H1 (cell line): Measurements from ENCODE around the gene RNF41. TPM values are rescaled to one million over a fixed set of nuclear protein-coding genes. Genes with fewer than 3 reads are reported as not detected.

Experiments used
- CTCF ChIA-PET: fragments of 300-600 bp; sonication (Branson Sonifier 250); formaldehyde crosslinking; loops from one replicate; lab custom pipeline; 2021; ENCODE audit not compliant: partially characterized antibody; lab: Charles Lee
- POLR2A ChIA-PET: fragments of 300-600 bp; sonication (Branson Sonifier 250); formaldehyde crosslinking; loops from one replicate; lab custom pipeline; 2021; ENCODE audit warnings: inconsistent platforms; ENCODE audit not compliant: partially characterized antibody; lab: Charles Lee
- DNase-seq, 2 experiments: peaks; one replicate each; pipeline versions ENCODE4 v3.0.0 to v3.0.0-alpha.2; 2010 to 2022; ENCODE audit warnings: low spot score in 2 of 2, low read depth in 1 of 2, mixed read lengths in 1 of 2
- FAIRE-seq: peaks from 2 replicates; lab custom pipeline; 2011; peaks lifted over from hg19 to GRCh38; lab: Jason Lieb, UNC
- H2AFZ ChIP-seq: 2 replicates; pipeline ENCODE4 v1.8.1; 2012; ENCODE audit warnings: low read length, inconsistent platforms
- H2AK5ac ChIP-seq: 2 replicates; pipeline ENCODE4 v1.6.1; 2013; ENCODE audit warnings: low read depth, low read length
- H2BK120ac ChIP-seq: replicated peaks from 2 replicates; pipeline ENCODE3; 2013; ENCODE audit warnings: low read depth, low read length, inconsistent platforms
- H2BK12ac ChIP-seq: 2 replicates; pipeline ENCODE4 v1.6.1; 2013; ENCODE audit warnings: low read depth, low read length
- H2BK15ac ChIP-seq: 2 replicates; pipeline ENCODE4 v1.6.1; 2013; ENCODE audit warnings: low read length
- H2BK20ac ChIP-seq: 2 replicates; pipeline ENCODE4 v1.6.1; 2013; ENCODE audit warnings: low read length
- H2BK5ac ChIP-seq: 2 replicates; pipeline ENCODE4 v1.6.1; 2013; ENCODE audit warnings: low read depth, low read length
- H3K14ac ChIP-seq: 2 replicates; pipeline ENCODE4 v1.6.1; 2013; ENCODE audit warnings: inconsistent platforms; ENCODE audit not compliant: insufficient read length
- H3K18ac ChIP-seq: 2 replicates; pipeline ENCODE4 v1.6.1; 2013; ENCODE audit warnings: low read length; ENCODE audit errors: extremely low read depth
- H3K23ac ChIP-seq: 2 replicates; pipeline ENCODE4 v1.6.1; 2013; ENCODE audit warnings: inconsistent platforms; ENCODE audit not compliant: insufficient read length
- H3K23me2 ChIP-seq: 2 replicates; pipeline ENCODE4 v1.6.1; 2013; ENCODE audit warnings: low read depth, low read length
- H3K27ac ChIP-seq: 2 replicates; pipeline ENCODE4 v1.6.1; 2011; ENCODE audit warnings: low read depth, low read length, inconsistent platforms
- H3K27me3 ChIP-seq, 4 experiments: replicated peaks in 1 of 4; 1 replicate in 1 of 4; 2 replicates in 3 of 4; pipeline versions ENCODE4 v1.6.1 to v1.8.1; 2011 to 2013; ENCODE audit warnings: low read length in 3 of 4, mild to moderate bottlenecking in 3 of 4, inconsistent platforms in 2 of 4, mixed read lengths in 2 of 4, moderate library complexity in 1 of 4; ENCODE audit not compliant: control insufficient read depth in 3 of 4, insufficient read depth in 3 of 4; ENCODE audit errors: extremely low read depth in 1 of 4
- H3K36me3 ChIP-seq, 4 experiments: 2 replicates each; pipeline versions ENCODE4 v1.6.1 to v1.8.1; 2011 to 2013; ENCODE audit warnings: mild to moderate bottlenecking in 4 of 4, low read length in 3 of 4, moderate library complexity in 2 of 4, control low read depth in 1 of 4, inconsistent platforms in 1 of 4; ENCODE audit not compliant: insufficient read depth in 4 of 4, control insufficient read depth in 2 of 4
- H3K4ac ChIP-seq: replicated peaks from 2 replicates; pipeline ENCODE3; 2013; ENCODE audit warnings: low read length, low read depth, mixed read lengths, inconsistent platforms; ENCODE audit not compliant: insufficient read length
- H3K4me1 ChIP-seq, 4 experiments: replicated peaks in 1 of 4; 1 replicate in 1 of 4; 2 replicates in 3 of 4; pipeline versions ENCODE4 v1.6.1 to v1.8.1; 2011 to 2013; ENCODE audit warnings: low read length in 3 of 4, inconsistent platforms in 2 of 4, mixed read lengths in 1 of 4; ENCODE audit not compliant: insufficient read depth in 4 of 4, control insufficient read depth in 3 of 4
- H3K4me2 ChIP-seq, 2 experiments: 2 replicates each; pipeline versions ENCODE4 v1.6.1 to v1.8.1; 2011 to 2013; ENCODE audit warnings: low read depth in 2 of 2, low read length in 2 of 2, control low read depth in 1 of 2, inconsistent platforms in 1 of 2, mild to moderate bottlenecking in 1 of 2; ENCODE audit not compliant: insufficient read depth in 1 of 2
- H3K4me3 ChIP-seq, 4 experiments: fragments of 200-600, 300-600 bp in 1 of 4; sonication (generic), shearing (Covaris generic), sonication (Bioruptor Twin) in 1 of 4; 2 replicates each; pipeline versions ENCODE4 v1.5.1 to v1.8.1; 2011 to 2016; ENCODE audit warnings: low read length in 4 of 4, low read depth in 3 of 4, control low read depth in 2 of 4, inconsistent platforms in 2 of 4, mild to moderate bottlenecking in 2 of 4, mixed read lengths in 1 of 4, moderate library complexity in 1 of 4; ENCODE audit not compliant: insufficient read depth in 2 of 4; ENCODE audit errors: extremely low read depth in 1 of 4
- H3K56ac ChIP-seq: replicated peaks from 2 replicates; pipeline ENCODE3; 2013; ENCODE audit warnings: low read depth, mild to moderate bottlenecking, mixed read lengths, low read length, inconsistent platforms; ENCODE audit not compliant: insufficient read length
- H3K79me1 ChIP-seq: 2 replicates; pipeline ENCODE4 v1.6.1; 2013; ENCODE audit warnings: low read depth, low read length, control low read depth
- H3K79me2 ChIP-seq, 2 experiments: 2 replicates each; pipeline versions ENCODE4 v1.6.1 to v1.8.1; 2012 to 2013; ENCODE audit warnings: low read length in 2 of 2, mild to moderate bottlenecking in 2 of 2, inconsistent platforms in 1 of 2; ENCODE audit not compliant: insufficient read depth in 2 of 2, control insufficient read depth in 1 of 2
- H3K9ac ChIP-seq, 4 experiments: replicated peaks in 1 of 4; 1 replicate in 1 of 4; 2 replicates in 3 of 4; pipeline versions ENCODE4 v1.6.1 to v1.8.1; 2011 to 2013; ENCODE audit warnings: low read depth in 3 of 4, low read length in 3 of 4, control low read depth in 2 of 4, mild to moderate bottlenecking in 2 of 4, moderate library complexity in 2 of 4, inconsistent platforms in 1 of 4; ENCODE audit errors: extremely low read depth in 1 of 4
- H3K9me3 ChIP-seq, 2 experiments: 2 replicates each; pipeline versions ENCODE4 v1.6.1 to v1.8.1; 2012 to 2013; ENCODE audit warnings: mild to moderate bottlenecking in 2 of 2, moderate library complexity in 2 of 2, control low read depth in 1 of 2, inconsistent platforms in 1 of 2, low read depth in 1 of 2, low read length in 1 of 2, mixed read lengths in 1 of 2; ENCODE audit not compliant: insufficient read depth in 2 of 2
- H4K20me1 ChIP-seq, 2 experiments: replicated peaks in 1 of 2; 2 replicates each; pipeline versions ENCODE3 to v1.8.1; 2011 to 2013; ENCODE audit warnings: inconsistent platforms in 2 of 2, low read length in 2 of 2, mild to moderate bottlenecking in 1 of 2; ENCODE audit not compliant: insufficient read depth in 2 of 2, control insufficient read depth in 1 of 2
- H4K5ac ChIP-seq: 2 replicates; pipeline ENCODE4 v1.6.1; 2013; ENCODE audit warnings: low read length, low read depth, mixed read lengths, inconsistent platforms; ENCODE audit not compliant: insufficient read length
- H4K8ac ChIP-seq: 2 replicates; pipeline ENCODE4 v1.8.0; 2013; ENCODE audit warnings: mild to moderate bottlenecking, moderate library complexity, low read length, inconsistent platforms; ENCODE audit not compliant: insufficient read depth; ENCODE audit errors: extremely low read depth
- H4K91ac ChIP-seq: replicated peaks from 2 replicates; pipeline ENCODE3; 2013; ENCODE audit warnings: low read length, mixed read lengths, inconsistent platforms; ENCODE audit not compliant: insufficient read length
- ASH2L ChIP-seq: fragments of 200-600, 300-600 bp; sonication (generic); IDR thresholded peaks from one replicate; pipeline ENCODE4 v1.7.1; 2017; ENCODE audit warnings: low read length
- CBX5 ChIP-seq: fragments of 300-800, 300-1000 bp; sonication (generic); IDR thresholded peaks from 2 replicates; pipeline ENCODE4 v1.7.1; 2016; ENCODE audit warnings: antibody characterized with exemption, low read length, low read depth
- GABPA ChIP-seq: IDR thresholded peaks from 2 replicates; pipeline ENCODE4 v1.6.1; 2011; ENCODE audit warnings: mild to moderate bottlenecking, low read length, moderate library complexity, borderline replicate concordance; ENCODE audit not compliant: insufficient read depth
- HDAC6 ChIP-seq: IDR thresholded peaks from one replicate; pipeline ENCODE4 v1.7.1; 2012; ENCODE audit warnings: low read depth, mild to moderate bottlenecking, inconsistent platforms, low read length, moderate library complexity
- JUN ChIP-seq: IDR thresholded peaks from 2 replicates; pipeline ENCODE4 v1.6.1; 2011; ENCODE audit warnings: low read depth, mild to moderate bottlenecking, improper control_type of control experiment, low read length
- MAFK ChIP-seq: IDR thresholded peaks from 2 replicates; pipeline ENCODE4 v1.6.1; 2012; ENCODE audit warnings: low read depth, mild to moderate bottlenecking, improper control_type of control experiment, low read length
- NANOG ChIP-seq: IDR thresholded peaks from 2 replicates; pipeline ENCODE4 v1.6.1; 2011; ENCODE audit warnings: low read length, low read depth, mild to moderate bottlenecking, inconsistent platforms; ENCODE audit not compliant: insufficient read depth, poor library complexity, severe bottlenecking
- POLR2AphosphoS5 ChIP-seq: IDR thresholded peaks from 2 replicates; pipeline ENCODE4 v1.6.1; 2011; ENCODE audit warnings: low read depth, low read length
- RAD21 ChIP-seq, 2 experiments: IDR thresholded peaks in 1 of 2; conservative IDR thresholded peaks in 1 of 2; 2 replicates each; pipeline ENCODE4 v1.6.1; 2011; ENCODE audit warnings: low read depth in 2 of 2, low read length in 2 of 2, improper control_type of control experiment in 1 of 2, inconsistent platforms in 1 of 2, mild to moderate bottlenecking in 1 of 2, moderate library complexity in 1 of 2
- TAF7 ChIP-seq: optimal IDR thresholded peaks from 2 replicates; pipeline ENCODE3; 2011; ENCODE audit warnings: low read depth, mild to moderate bottlenecking, inconsistent platforms, low read length, moderate library complexity, borderline replicate concordance
- TBP ChIP-seq: IDR thresholded peaks from 2 replicates; pipeline ENCODE4 v1.6.1; 2011; ENCODE audit warnings: low read depth, low read length, improper control_type of control experiment
- ZNF274 ChIP-seq: IDR thresholded peaks from 2 replicates; pipeline ENCODE4 v1.7.0; 2012; ENCODE audit warnings: low read length, borderline replicate concordance; ENCODE audit errors: extremely low read depth
- WGBS, 2 experiments: shearing (Covaris generic) in 1 of 2; methylation state at CpG; one replicate each; pipeline versions ENCODE4 v1.1.6 to v1.1.7; 2013 to 2015; ENCODE audit warnings: low lambda C conversion rate in 2 of 2, mixed read lengths in 2 of 2, inconsistent platforms in 1 of 2, low coverage in 1 of 2, missing lambda C conversion rate in 1 of 2; ENCODE audit not compliant: insufficient replicate concordance in 2 of 2, insufficient coverage in 1 of 2, insufficient read length in 1 of 2; ENCODE audit errors: extremely low coverage in 1 of 2, missing lambda C conversion rate in 1 of 2; 5-methylcytosine and 5-hydroxymethylcytosine counted together
- polyA plus RNA-seq, 7 experiments: library from polyadenylated mRNA; depleted of rRNA in 3 of 7; stranded (reverse) in 5 of 7; unstranded in 2 of 7; fragments of >200 nt in 5 of 7; fragments of 200-250 nt in 2 of 7; gene quantifications; 1 replicate in 5 of 7; 2 replicates in 1 of 7; 4 replicates in 1 of 7; pipeline versions ENCODE4 v1.2.1 to v1.2.3, GENCODE V29; 2011 to 2013; ENCODE audit warnings: missing spikeins in 2 of 7, mixed read lengths in 2 of 7
- total RNA-seq: library from RNA; stranded (reverse); fragmentation: NEBNext Ultra II Directional; extraction: Animal tissue kit (Norgen Biotek cat#: 25700); gene quantifications from 2 replicates; pipeline ENCODE4 v1.2.1, GENCODE V29; 2021
- TF ChIP-seq, protein P1 (sequence below): IDR thresholded peaks from 2 replicates; pipeline ENCODE4 v1.6.1; 2012; ENCODE audit warnings: inconsistent platforms

RNF41 gene
- total and polyA plus RNA-seq, 2 of the 8 experiments (the other 6 are each of a cell fraction or from before 2014, with no cell fraction given), result 55.5 to 98.6 TPM

DNA sequence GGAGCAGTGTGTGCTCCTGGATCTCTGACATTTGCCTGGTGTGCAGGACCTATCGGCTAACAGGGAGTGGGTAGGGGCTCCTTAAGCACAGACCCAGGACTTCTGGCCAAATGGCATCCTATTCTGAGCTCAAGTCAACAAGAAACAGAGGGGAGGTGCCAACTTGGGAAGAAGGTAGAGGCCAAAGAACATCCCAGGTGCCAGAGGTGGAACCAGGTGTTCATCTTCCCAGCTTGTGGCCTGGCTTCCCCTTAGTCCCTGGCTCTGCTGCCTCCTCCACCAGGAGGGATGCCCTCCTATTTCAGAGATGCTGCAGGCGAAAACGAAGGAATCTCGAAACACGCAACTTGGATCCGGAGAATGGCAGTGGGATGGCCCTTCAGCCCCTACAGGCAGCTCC, 14.4 kb upstream of the RNF41 start:
- Histone ChIP-seq H2BK12ac (no peak overlapping the region), H3K23me2 (no peaks in the 10 kb centered on the region), H2BK20ac (no peak overlapping the region), H3K36me3 (peaks cover 0 to 4% (median 2%) of the 10 kb centered on the region in 4 experiments; a peak in 2 of 8 replicates), H3K56ac (no peak overlapping the region), H4K8ac (no peak overlapping the region), H3K23ac (no peak overlapping the region), H3K79me2 (no peaks in the 10 kb centered on the region), H4K91ac (no peak overlapping the region), H3K4me1 (peaks cover 0 to 4% (median 2%) of the 10 kb centered on the region in 4 experiments; a peak in 4 of 7 replicates), H2AK5ac (no peak overlapping the region), H4K5ac (no peak overlapping the region), H2AFZ (no peak overlapping the region), H3K27me3 (0 out of 7 replicates have a peak, but pooled peaks cover 0 to 2% (median 0%) of the 10 kb centered on the region in 4 experiments), H3K9ac (no peak overlapping the region), H3K4ac (no peak overlapping the region), H3K27ac (no peak overlapping the region), H3K4me3 (no peak overlapping the region), H3K79me1 (no peaks in the 10 kb centered on the region), H3K18ac (no peak overlapping the region), H2BK15ac (no peak overlapping the region), H2BK5ac (no peak overlapping the region), H3K9me3 (no peaks in the 10 kb centered on the region), H2BK120ac (no peak overlapping the region), H4K20me1 (peaks cover 0 to 3% of the 10 kb centered on the region in 2 experiments), H3K4me2 (no peak overlapping the region), H3K14ac (no peak overlapping the region)
- FAIRE-seq (no peak), DNase-seq (no peak)
- WGBS, 2 experiments, result 96% methylated on average over 6 of the region's 6 CpGs; no CpG with 5 or more reads in 1 of the 2 experiments
- POLR2A ChIA-PET, result interaction anchor here (1.0 to 8.6 kb wide), 14 partner anchors 8 to 157 kb away, joined by 3 to 65 read pairs (median 6); partner anchors contain the start of genes ANKRD52, COQ10A, ERBB3 and ESYT1
- CTCF ChIA-PET, result interaction anchor here (0.9 to 3.1 kb wide), 9 partner anchors 9 to 46 kb away, joined by 3 to 22 read pairs (median 4); partner anchors contain the start of genes ANKRD52 and RNF41
- TF ChIP-seq CBX5 (no peak), MAFK (no peak), TAF7 (no peak), RAD21 (IDR thresholded peaks at IDR 0.05 in 1 of 2, conservative IDR thresholded peaks at IDR 0.05 in 1 of 2; ENCODE audit: low read depth in 2 of 2, low read length in 2 of 2) (no peak), ZNF274 (no peak), NANOG (no peak), ASH2L (no peak), TBP (no peak), JUN (no peak), GABPA (no peak), HDAC6 (no peak), POLR2AphosphoS5 (no peak)
- TF ChIP-seq, protein P1, sequence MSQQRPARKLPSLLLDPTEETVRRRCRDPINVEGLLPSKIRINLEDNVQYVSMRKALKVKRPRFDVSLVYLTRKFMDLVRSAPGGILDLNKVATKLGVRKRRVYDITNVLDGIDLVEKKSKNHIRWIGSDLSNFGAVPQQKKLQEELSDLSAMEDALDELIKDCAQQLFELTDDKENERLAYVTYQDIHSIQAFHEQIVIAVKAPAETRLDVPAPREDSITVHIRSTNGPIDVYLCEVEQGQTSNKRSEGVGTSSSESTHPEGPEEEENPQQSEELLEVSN, result no peak
